ENCODE measurements around the gene LHFPL4.

DNA sequence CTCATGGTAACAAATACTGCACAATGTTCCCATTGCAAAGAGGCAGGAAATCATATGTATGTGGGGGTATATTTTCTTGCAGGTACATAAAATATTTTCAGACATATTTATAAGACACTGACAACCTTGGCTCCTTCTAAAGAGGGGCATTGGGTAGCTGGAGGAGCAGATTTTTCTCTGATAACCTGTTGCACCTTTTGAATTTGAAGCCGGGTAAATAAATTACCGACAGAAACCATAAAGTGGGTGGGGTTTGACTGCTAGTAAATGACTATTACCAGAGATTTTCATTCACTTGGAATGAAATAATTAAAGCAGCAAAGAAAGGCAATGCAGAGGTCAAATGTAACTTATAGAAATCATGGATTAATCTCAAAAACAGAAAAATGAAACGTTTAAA, 19.2 kb downstream of the LHFPL4 start:
- TF ChIP-seq POLR2AphosphoS5 (IDR thresholded peaks at IDR 0.05; ENCODE audit: borderline replicate concordance, low read depth, low read length) (no peak), EZH2 (IDR thresholded peaks at IDR 0.05) (no peak), FOXP2 (optimal IDR thresholded peaks at IDR 0.05; ENCODE audit: control extremely low read depth, extremely low read length, insufficient read depth) (no peak)

All from SK-N-MC (cell line).